Measurements from ENCODE around the gene FBLN1.

Gene FBLN1

GRCh38 chr22:45630436-45630835, 127.8 kb downstream of the FBLN1 start:
- H3K4me1 Mint-ChIP-seq (ENCODE audit: low read depth) = peaks cover 3% of the 10 kb centered on the region
- peaks cover 42% of the 10 kb centered on the region for H3K27me3 Mint-ChIP-seq (ENCODE audit: low read depth)
- no peak overlapping the region for H3K27ac Mint-ChIP-seq
- no peak overlapping the region for H3K4me3 Mint-ChIP-seq
- no peaks in the 10 kb centered on the region for H3K9me3 Mint-ChIP-seq
- H3K36me3 Mint-ChIP-seq (ENCODE audit: low read depth) = no peaks in the 10 kb centered on the region

DNA sequence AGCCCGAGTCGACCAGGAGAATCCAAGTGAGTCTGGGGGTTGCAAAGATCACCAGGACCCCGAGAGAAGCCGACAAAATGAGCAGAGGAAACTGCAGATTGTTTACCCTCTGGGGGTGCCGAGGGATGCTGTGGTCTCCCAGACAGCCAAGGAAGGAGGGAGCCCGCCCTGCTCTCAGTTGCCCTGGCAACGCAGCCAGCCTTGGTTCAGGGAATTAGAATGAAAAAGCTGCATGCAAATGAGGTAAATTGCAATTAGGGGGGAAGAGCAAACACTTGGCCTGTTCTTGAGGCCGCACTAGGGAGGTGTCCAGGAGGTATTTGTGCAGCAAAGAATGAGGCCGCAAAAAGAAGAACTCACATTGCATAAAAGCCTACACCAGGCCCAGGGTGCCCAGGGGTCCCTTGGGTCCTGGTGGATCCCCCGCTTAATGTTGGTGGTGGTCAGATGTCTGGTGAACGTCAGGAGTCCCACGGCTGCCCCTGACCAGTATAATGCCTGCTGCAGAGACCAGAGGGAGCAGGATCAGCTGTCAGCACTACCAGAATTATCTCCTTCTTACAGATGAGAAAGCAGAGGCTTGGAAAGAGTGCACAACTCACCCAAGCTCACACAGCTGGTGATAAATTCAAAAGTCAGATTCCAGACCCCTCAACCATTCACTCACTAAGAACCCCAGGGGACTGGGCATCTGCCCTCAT, 128.6 kb downstream of the FBLN1 start:
- H3K27ac Mint-ChIP-seq = no peak overlapping the region
- H3K36me3 Mint-ChIP-seq (ENCODE audit: low read depth) = no peaks in the 10 kb centered on the region
- no peak overlapping the region for H3K4me3 Mint-ChIP-seq
- no peaks in the 10 kb centered on the region for H3K9me3 Mint-ChIP-seq
- peaks cover 44% of the 10 kb centered on the region for H3K27me3 Mint-ChIP-seq (ENCODE audit: low read depth)
- H3K4me1 Mint-ChIP-seq (ENCODE audit: low read depth) = peaks cover 3% of the 10 kb centered on the region

- no peaks in the 10 kb centered on the region for H3K9me3 Mint-ChIP-seq
- H3K4me3 Mint-ChIP-seq = no peak overlapping the region
- H3K4me1 Mint-ChIP-seq (ENCODE audit: low read depth) = peaks cover 3% of the 10 kb centered on the region
- H3K36me3 Mint-ChIP-seq (ENCODE audit: low read depth) = no peaks in the 10 kb centered on the region
- peaks cover 47% of the 10 kb centered on the region for H3K27me3 Mint-ChIP-seq (ENCODE audit: low read depth)
- no peak overlapping the region for H3K27ac Mint-ChIP-seq
Measured at GRCh38 chr22:45631841-45632238, 129.2 kb downstream of the FBLN1 start.

DNA sequence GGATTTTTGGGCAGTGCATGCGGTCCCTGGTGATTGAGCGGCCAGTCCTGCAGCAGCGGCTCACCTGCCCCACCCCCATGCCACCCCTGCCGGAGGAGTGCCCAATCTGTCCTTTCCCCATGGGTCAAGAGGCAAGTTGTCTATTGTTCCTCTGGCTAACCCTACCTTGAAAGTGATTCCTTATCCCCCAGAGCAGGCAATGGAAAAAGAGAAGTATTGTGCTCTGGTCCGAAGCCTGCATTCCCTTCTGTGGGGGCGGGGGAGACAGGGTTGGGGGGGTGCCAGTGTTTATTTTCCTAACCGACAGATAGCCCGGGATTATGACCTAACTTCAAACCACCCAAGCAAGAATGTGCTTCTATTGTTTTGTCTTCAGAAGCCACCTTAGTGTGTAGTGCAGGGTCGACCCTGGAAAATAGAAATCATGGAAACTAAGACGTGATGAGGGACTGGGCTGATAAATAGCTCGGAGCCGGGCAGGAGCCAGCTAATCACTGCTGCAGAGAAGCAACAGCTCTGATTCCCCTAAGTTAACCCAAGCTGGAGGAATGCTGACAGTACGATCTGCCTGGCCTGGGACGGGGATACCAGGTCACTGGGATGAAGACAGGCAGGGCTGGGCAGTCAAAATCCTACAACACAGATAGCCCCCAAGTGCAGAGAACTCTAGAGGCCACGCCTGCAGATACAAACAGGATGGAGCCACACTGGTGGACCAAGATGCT, 130.3 kb downstream of the FBLN1 start:
- Mint-ChIP-seq H3K9me3 (no peaks in the 10 kb centered on the region), H3K4me1 (ENCODE audit: low read depth) (peaks cover 3% of the 10 kb centered on the region), H3K36me3 (ENCODE audit: low read depth) (no peaks in the 10 kb centered on the region), H3K27ac (no peak overlapping the region), H3K27me3 (ENCODE audit: low read depth) (peaks cover 53% of the 10 kb centered on the region), H3K4me3 (no peak overlapping the region)

DNA sequence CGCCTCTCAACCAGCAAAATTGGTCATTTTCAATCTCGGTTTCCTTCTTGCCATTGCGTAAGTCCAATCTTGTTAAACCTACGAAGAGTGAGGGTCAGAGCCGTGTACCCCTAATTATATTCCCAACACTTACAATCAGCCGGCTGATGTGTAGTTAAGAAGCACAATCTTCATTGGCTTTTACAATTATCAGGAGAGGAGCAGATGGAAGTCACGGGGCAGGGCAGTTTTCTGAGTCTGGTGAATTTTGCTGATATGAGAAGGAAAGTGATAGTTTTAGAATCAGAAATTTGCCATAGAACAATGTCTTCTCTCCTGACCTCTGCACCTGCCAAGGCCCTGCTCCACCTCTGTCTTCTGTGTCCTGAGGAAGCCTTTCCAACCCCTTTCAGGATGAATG, 134.0 kb downstream of the FBLN1 start:
- no peak overlapping the region for H3K4me3 Mint-ChIP-seq
- H3K4me1 Mint-ChIP-seq (ENCODE audit: low read depth) = peaks cover 16% of the 10 kb centered on the region
- H3K27ac Mint-ChIP-seq = no peak overlapping the region
- H3K36me3 Mint-ChIP-seq (ENCODE audit: low read depth) = no peaks in the 10 kb centered on the region
- H3K9me3 Mint-ChIP-seq = no peaks in the 10 kb centered on the region
- peaks cover 48% of the 10 kb centered on the region for H3K27me3 Mint-ChIP-seq (ENCODE audit: low read depth)

GRCh38 chr22:45638197-45638596, 135.5 kb downstream of the FBLN1 start:
- peaks cover 50% of the 10 kb centered on the region for H3K27me3 Mint-ChIP-seq (ENCODE audit: low read depth)
- H3K36me3 Mint-ChIP-seq (ENCODE audit: low read depth) = no peaks in the 10 kb centered on the region
- no peak overlapping the region for H3K4me3 Mint-ChIP-seq
- no peak overlapping the region for H3K27ac Mint-ChIP-seq
- H3K4me1 Mint-ChIP-seq (ENCODE audit: low read depth) = peaks cover 20% of the 10 kb centered on the region
- H3K9me3 Mint-ChIP-seq = no peaks in the 10 kb centered on the region

DNA sequence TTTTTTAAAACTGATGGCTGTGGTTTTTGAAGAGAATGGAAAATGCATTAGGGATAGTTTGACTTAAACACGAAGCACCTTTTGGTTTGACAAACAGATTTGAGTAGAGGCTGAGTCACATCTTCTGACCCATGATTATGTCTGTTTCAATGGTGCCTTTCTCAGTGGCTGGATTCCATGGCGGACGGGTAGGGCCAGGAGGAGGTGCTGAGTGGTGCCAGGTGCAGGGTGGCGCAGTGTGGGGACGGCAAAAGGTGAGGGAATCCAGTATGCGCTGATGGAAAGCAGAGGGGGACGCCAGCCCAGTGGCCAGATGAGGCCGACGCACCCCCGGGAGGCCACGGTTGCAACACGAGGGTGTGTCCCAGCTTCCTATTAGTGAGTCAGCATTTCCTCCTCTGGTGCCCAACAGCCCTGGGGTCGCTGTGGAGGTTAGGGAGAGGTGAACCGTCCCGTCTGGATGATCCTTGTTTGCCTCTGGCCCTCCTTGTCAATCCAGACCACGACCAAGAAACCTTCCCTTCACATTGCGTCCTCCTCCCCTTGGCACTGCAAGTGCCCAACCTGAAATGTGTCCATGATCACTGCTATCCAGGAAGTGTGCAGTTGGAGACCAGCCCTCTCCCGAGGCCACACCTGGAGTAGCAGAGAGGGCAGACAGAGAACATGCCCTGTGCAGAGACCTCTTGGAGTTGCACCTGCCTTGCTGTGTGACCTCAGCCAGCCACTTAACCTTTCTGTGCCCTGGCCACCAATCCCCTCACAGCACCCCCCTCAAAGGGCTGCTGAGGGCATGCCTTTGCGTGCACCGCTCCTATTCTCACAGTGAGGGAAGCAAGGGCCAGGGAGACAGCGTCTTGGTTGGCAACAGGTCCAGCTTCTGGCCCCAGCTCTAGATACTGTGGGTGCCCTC, 136.4 kb downstream of the FBLN1 start:
- Mint-ChIP-seq H3K27ac (peak overlapping the region; percentile 68), H3K36me3 (ENCODE audit: low read depth) (no peaks in the 10 kb centered on the region), H3K27me3 (ENCODE audit: low read depth) (peaks cover 45% of the 10 kb centered on the region), H3K4me3 (no peak overlapping the region), H3K4me1 (ENCODE audit: low read depth) (peaks cover 20% of the 10 kb centered on the region), H3K9me3 (no peaks in the 10 kb centered on the region)

DNA sequence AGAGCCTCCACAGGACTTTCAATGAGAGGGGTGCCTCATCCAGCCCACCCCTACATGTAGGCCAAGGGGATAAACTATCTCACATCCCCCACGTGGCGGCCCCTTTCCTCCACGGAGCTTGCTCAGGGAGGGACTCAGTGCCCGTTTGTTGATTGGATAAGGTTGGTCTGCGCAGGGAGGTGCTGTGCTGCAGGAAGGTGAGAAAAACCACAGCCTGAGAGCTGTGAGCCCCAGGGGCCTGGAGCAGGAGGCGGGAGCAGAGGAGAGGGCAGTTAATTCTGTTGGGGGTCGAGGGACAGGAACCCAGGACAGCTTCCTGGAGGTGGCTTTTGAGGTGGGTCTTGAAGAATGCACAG, 137.0 kb downstream of the FBLN1 start:
- peak overlapping the region; percentile 75 for H3K27ac Mint-ChIP-seq
- H3K36me3 Mint-ChIP-seq (ENCODE audit: low read depth) = no peaks in the 10 kb centered on the region
- peaks cover 20% of the 10 kb centered on the region for H3K4me1 Mint-ChIP-seq (ENCODE audit: low read depth)
- H3K4me3 Mint-ChIP-seq = no peak overlapping the region
- peaks cover 51% of the 10 kb centered on the region for H3K27me3 Mint-ChIP-seq (ENCODE audit: low read depth)
- H3K9me3 Mint-ChIP-seq = no peaks in the 10 kb centered on the region

- no peaks in the 10 kb centered on the region for H3K36me3 Mint-ChIP-seq (ENCODE audit: low read depth)
- H3K27me3 Mint-ChIP-seq (ENCODE audit: low read depth) = peaks cover 52% of the 10 kb centered on the region
- H3K4me1 Mint-ChIP-seq (ENCODE audit: low read depth) = peaks cover 20% of the 10 kb centered on the region
- no peak overlapping the region for H3K4me3 Mint-ChIP-seq
- no peaks in the 10 kb centered on the region for H3K9me3 Mint-ChIP-seq
- H3K27ac Mint-ChIP-seq = no peak overlapping the region
Measured at GRCh38 chr22:45640291-45640940, 137.7 kb downstream of the FBLN1 start.

- Mint-ChIP-seq H3K4me1 (ENCODE audit: low read depth) (peaks cover 23% of the 10 kb centered on the region), H3K27ac (no peak overlapping the region), H3K4me3 (no peak overlapping the region), H3K36me3 (ENCODE audit: low read depth) (no peaks in the 10 kb centered on the region), H3K27me3 (ENCODE audit: low read depth) (peaks cover 50% of the 10 kb centered on the region), H3K9me3 (no peaks in the 10 kb centered on the region)
Measured at GRCh38 chr22:45640941-45641621, 138.4 kb downstream of the FBLN1 start.

DNA sequence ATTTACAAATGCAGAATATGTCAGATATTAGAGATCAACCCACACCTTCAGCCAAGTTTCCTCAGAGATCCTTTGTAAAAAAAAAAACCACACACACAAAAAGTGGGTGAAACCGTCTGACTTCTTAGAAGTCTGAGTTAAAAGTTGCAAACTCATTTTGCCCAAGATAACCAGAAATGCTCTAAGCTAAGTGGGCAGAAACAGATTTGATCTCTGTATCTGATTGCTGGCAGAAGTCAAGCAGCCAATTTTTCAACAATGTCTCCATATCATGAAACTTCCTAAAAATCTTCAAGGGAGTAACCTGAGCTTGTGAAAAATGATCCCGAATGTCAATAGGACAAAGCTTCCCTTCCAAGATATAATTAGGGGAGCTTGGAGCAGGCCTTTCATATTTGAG, 140.3 kb downstream of the FBLN1 start:
- no peak overlapping the region for H3K27ac Mint-ChIP-seq
- peaks cover 45% of the 10 kb centered on the region for H3K27me3 Mint-ChIP-seq (ENCODE audit: low read depth)
- H3K4me3 Mint-ChIP-seq = no peak overlapping the region
- H3K4me1 Mint-ChIP-seq (ENCODE audit: low read depth) = peaks cover 23% of the 10 kb centered on the region
- H3K9me3 Mint-ChIP-seq = no peaks in the 10 kb centered on the region
- no peaks in the 10 kb centered on the region for H3K36me3 Mint-ChIP-seq (ENCODE audit: low read depth)

DNA sequence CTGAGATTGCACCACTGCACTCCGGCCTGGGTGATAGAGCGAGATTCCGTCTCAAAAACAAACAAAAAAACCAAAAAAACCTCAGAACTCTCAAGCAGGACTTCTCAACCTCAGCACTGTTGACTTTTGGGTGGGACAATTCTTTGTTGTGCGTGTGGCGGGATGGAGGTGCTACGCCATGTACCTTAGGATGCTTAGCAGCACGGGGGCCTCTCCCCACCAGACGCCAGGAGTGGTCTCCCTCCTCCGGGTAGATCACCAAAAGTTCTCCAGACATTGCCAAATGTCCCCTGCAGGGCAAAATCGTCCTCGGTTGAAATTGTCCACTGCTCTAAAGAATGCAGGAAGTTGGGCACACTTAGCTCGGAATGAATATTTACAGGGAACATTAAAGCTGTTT, 142.0 kb downstream of the FBLN1 start:
- H3K27me3 Mint-ChIP-seq (ENCODE audit: low read depth) = peaks cover 45% of the 10 kb centered on the region
- H3K36me3 Mint-ChIP-seq (ENCODE audit: low read depth) = no peaks in the 10 kb centered on the region
- peaks cover 12% of the 10 kb centered on the region for H3K4me1 Mint-ChIP-seq (ENCODE audit: low read depth)
- H3K27ac Mint-ChIP-seq = no peak overlapping the region
- H3K9me3 Mint-ChIP-seq = no peaks in the 10 kb centered on the region
- H3K4me3 Mint-ChIP-seq = no peak overlapping the region

DNA sequence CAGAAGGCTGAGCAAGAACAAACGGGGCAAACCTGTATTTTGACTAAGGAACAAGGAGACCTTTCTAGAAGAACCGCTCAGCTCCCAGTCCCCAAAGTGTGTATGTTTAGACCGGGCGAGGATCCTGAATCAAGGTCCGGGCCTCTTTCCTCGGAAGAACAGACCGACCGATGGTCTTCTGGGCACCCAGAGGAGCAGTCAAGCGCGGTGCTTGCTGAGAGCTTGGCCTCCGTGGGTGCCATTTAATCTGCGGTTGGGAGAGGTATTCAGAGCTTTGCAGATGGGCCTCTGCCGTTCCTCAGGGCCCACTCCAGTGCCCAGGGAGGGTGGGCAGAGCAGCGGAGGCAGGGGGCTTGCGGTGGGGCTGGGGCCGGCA, 142.5 kb downstream of the FBLN1 start:
- Mint-ChIP-seq H3K4me1 (ENCODE audit: low read depth) (peaks cover 9% of the 10 kb centered on the region), H3K9me3 (no peaks in the 10 kb centered on the region), H3K27ac (no peak overlapping the region), H3K4me3 (no peak overlapping the region), H3K27me3 (ENCODE audit: low read depth) (peaks cover 43% of the 10 kb centered on the region), H3K36me3 (ENCODE audit: low read depth) (no peaks in the 10 kb centered on the region)
